Left hindlimb (tissue), 1 donor: ENCODE data around the gene ZNF574.

Source experiments
- DNase-seq: peaks from one replicate; pipeline ENCODE4 v3.0.0-alpha.2; 2018

Gene ZNF574

DNA sequence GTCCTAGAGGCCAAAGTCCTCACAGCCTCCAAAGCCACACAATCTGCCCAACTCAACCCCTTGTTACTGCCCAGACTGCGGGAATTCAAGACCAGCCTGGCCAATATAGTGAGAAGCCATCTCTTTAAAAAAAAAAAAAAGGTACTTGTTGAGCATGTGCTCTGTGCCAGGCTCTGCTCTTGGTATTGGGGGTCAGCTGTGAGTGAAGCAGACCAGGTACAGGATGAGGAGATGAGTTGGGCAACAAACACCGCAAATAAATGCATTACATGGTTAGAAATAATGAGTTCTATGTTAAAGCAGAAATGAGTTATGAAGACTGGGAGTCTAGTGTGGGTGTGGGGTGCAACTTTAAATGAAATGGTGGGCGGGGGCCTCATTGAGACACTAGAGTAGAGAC is 15.8 kb upstream of the ZNF574 start:
- DNase-seq, result no peak

DNA sequence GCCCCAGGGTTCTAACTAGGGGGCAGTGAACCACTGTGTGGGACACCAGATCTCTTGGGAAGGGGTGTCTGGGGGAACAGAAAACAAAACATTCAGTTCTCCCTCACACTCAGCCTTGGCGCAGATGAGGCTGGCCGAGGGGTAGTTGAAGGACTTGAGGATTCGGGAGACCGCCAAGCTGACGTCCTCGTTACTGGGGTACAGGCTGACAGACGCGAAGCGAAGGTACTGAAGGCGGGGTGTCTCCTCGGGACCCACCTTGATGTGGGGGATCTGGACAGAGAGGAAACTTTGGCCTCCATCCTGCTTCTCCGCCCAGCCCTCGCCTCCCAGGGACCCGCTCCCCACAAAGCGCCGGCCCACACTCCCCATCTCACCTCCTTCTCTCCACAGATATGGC is 13.6 kb upstream of the ZNF574 start:
- DNase-seq, result no peak

DNA sequence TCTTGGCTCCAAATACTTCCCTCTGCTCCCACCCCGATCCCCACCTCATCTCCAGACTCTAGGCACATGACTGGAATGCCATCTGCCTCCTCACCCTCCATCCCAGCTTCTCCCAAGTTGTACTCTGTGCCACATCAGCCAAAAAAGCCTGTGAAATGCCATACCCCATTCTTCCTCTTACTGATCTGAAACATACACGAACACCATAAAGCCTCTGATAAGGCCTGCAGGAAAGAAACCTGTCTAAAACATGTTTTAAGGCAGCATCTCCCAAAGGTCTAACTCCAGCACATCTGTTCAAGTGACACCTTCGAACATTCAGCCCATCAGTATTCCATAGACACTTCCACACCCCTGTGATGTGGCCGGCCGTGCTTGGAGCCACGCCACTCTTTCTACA is 11.5 kb upstream of the ZNF574 start:
- no peak for DNase-seq

DNA sequence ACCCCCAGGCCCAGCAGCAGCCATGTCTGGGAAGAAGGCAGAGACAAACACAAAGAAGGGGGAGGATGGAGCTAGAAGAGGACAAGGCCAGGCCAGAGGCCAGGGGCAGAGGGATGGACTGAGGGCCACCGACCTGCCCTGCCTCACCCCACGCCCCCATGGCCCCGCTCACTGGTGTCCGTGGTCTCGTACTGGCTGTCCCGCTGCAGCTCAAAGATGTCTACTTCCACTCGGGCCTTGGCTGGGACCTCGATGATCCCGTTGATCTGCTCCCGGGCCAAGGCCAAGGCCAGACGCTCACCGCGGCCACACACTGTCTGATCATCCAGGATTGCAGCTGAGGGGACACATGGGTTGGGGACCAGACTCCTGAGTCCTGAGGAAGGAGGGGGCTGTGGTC is 10.9 kb upstream of the ZNF574 start:
- no peak for DNase-seq

DNA sequence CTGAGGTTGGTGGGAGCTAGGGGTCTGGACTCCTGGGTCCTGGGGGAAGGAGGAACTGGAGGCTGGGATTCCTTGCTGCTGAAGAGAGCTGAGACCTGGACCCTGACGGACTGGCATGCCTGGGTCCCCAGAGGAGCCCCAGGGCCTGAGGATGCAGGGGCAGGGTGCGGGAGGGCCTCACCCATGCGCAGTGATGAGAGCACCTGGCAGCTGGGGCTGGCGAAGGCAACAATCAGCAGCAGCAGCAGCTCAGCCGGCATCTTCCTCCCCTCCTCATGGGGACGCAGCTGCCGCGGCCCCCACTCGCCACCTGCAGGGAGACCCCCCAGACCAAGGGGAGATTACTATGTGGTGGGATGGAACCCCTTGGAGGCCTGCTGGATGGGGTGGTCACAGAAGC is 10.5 kb upstream of the ZNF574 start:
- DNase-seq, result no peak

DNA sequence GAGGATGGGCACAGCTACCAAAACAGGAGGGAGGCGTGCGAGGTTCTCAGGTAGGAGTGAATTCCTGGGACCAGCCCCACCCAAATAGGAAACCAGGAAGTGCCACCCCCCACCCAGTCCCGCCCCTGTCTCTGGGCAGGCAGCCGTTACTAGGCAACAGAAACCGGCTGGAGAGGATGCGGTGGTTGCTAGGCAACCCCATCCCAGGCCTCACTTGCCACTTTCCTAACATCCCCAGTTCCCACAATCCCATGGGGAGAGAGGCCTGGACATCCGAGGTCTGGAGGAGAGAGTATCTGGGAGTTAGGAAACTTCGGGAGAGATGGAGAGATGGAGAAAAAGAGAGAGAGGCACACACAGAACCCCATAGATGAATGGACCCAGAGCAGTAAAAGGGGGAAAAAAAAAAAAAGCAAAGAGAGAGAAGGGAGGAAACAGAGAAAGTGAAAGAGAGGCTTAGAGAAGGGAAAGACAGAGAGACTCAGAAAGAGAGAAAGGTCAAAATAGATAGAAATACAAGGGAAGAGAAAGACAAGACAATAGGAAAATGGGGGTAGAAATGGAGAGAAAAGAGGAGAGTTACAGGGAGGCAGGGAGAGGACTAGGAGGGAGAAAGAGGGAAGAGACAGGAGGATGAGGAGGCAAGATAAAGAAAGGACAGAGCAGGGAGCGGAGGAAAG is 9.8 kb upstream of the ZNF574 start:
- no peak for DNase-seq

DNA sequence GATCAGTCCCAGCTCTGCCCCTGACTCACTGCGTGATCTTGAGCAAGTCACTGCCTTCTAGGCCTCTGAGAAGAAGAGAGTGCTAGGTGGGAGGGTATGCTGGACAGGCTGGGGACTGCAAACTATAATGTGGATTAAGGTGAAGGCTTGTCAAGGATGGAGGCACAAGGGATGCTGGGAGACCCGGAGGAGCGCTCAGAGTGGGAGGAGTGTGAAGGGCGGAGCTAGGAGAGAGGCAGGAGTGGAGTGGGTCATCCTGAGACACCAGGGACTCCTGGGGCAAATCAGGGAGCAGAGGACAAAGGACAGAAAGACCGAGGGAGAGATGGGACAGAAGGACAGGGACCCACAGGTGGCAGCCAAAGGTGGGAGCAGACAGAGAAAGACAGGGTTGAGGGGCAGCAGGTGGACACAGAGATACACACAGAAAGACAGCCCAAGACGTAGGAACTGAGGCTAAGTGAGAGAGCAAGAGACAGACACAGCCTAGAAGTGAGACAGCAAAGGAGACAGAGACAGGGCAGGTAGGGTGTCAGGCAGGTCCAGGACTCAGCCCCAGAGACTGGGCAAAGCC is 8.6 kb upstream of the ZNF574 start:
- no peak for DNase-seq

DNA sequence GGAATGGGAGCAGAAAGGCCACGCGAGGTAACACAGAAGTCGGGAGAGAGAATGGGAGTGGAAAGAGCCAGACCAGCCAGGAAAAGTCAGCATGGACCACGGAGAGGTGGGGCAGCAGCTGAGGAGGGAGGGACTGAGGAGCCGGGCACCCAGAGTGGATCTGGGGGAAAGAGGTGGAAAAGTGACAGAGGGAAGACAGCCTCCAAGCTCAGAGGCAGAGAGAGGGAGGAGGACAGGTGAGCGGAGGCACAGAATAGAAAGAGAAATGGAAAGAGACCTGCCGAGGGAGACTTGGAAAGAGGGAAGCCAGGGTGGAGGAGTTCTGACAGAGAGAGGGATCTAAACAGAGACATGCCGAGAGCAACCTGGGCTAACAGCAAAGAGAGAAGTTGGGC is 7.6 kb upstream of the ZNF574 start:
- no peak for DNase-seq

DNA sequence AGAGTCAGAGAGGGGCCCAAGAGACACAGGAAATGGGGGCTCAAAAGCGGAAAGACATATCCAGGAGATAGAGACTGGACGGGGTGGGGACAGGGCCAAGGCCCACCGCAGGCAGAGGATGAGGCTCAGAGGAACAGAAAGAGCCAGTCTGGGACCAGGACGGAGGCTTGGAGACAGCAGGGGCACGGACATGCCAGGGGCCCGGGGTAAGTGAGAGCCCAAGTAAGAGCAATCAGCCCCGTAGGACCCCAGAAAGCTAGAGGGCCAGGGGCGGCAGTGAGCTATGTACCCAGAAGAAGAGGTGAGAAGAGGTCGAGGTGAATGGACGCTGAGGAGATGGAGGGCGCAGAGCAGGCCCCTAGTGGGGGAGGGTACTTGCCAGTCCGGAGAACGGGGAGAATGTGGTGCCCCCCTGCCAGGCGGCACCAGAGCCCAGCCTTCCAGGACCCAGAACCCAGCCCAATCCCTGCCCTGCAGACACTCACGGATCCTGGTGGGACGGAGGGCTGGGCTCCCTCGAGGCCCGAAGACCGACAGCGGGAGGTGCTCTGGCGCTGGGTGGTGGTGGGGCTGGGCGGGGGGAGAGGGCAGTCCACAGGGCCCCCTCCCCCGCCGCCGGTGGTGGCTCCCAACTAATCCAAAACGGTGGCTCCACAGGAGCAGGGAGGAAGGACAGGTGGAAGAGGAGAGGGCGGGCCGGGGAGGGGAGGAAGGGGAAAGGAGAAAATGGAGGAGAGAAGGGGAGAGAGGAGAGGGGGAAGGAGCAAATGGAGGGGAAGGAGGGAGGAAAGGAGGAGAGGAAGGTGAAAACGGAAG is 7.0 kb upstream of the ZNF574 start:
- no peak for DNase-seq

DNA sequence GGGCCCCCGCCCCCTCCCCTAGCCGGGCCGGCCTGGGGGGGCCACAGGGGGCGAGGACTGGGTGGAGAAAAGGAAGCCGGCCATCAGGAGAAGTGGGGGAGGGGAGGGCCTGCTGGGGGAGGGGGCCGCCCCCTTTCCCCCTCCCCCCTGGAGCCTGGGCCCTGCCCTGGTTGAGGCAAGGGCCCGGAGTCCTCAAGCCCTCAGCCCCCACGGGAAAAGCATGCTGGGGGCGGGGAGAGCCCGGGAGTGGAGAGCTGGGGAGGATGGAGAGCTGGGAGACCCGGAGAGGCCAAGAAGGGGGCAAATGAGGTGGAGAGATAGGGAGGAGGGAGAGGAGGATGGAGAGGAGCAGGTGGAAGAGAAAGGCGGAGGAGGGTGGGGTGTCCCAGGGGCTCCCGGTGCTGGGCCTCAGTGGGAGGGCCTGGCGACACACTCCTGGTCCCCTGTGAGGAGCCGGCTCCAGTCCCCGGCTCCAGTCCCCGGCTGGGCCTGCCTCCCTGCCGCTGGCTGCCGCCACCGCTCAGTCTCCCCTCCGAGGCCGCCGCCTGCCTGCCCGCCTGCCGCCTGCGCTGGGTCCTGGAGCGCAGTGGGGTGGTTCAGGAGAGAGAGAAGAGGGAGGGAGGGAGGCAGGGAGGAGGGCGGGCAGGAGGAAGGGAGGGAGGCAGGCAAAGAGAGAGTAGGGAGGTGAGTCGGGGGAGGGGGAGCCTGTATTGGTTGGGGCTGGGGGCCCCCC is 6.2 kb upstream of the ZNF574 start, which contains the start of gene GRIK5:
Gene GRIK5, minus strand, starts transcription at position 588 of the 733 bp plus-strand sequence. CDS start 4,436 bp downstream, outside the sequence.
- no peak for DNase-seq

DNA sequence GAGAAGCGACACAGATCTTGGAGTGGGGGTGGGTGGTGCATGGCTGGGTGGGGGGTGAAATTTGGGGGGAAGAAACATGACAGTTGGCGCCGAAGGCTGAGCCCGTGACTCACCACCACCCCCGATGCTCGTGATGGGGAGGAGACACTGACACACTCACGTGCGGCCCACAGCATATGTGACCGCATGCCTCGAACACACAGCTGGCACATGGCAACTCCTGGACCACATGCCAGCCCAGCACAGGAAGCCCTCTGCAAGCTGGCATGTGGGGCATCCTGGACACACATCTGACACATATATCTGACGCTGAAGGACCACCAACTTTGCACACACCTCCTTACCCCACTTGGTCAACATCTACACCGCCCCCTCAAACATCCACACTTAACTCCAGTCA is 4.7 kb upstream of the ZNF574 start:
- DNase-seq, result no peak

DNA sequence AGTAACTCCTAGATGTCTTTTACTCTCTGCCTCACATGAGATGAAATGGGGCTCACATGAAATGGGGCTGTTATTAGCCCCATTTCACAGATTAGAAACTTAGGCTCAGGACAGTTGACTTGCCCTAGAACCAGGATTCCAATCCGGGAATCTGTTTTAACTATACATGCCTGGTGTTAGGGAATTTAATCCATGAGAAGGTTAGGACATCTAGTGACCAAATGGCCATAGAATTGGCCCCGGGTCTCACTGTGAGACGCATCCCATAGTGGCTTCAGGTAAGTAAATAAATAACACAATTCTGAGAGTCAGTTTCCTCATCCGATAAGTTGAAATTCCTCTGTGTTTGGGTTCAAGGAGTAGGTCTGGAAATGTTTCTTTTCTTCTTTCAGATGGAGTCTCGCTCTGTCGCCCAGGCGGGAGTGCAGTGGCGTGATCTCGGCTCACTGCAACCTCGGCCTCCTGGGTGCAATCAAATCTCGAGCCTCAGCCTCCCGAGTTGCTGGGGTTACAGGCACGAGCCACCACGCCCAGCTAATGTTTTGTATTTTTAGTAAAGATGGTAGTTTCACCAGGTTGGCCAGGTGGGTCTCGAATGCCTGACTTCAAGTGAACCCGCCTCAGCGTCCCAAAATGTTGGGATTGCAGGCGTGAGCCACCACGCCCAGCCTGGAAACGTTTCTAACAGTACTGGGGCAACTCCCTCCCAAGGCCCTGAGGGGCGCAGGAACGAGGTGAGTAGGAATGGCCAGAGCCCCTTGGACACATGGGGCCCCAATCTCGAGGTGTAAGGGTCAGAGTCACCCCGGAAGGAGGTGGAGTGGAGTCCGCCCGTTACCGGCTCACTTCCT is 1.2 kb upstream of the ZNF574 start:
- DNase-seq, result peak; percentile 49

DNA sequence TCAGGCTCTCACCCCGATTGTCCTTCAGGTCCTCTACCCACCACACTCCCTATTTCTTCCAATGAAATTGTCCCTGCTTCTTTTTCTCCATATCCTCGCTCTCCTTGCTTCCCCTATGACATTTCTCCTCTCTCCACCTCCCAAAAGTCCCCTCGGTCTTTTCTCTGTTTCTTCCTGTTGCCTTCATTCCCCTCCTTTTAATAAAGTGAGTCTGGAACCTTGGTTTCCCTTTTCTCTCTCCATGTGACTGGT is 676 bp upstream of the ZNF574 start:
- no peak for DNase-seq

DNA sequence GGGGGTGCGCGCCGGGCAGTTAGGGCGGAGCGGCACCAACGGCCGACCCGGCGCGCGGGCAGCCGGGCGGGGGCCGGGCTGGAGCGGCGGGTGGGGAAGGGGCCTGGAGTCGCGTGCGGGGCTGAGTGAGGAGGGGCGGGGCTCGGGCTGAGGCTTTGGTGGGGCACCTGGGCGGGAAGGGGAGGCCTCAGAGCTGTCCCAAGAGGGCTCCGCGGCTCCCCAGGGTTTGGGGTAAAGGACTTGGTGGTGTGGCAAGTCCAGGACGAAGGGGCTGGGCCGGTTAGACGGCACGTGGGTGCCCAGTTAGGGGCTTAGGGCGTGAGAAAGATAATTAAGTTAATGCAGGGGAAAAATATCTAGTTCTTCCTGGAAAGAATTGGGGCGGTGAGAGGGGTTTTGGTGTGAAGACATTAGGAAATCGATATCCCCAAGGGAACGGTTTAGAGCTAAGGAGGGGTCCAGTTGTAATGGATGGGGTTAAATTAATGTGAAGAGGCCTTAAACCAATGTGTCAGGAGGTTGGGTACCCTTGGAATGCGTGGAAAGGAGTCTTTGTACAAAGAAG is 496 bp downstream of the ZNF574 start:
- DNase-seq, result no peak

DNA sequence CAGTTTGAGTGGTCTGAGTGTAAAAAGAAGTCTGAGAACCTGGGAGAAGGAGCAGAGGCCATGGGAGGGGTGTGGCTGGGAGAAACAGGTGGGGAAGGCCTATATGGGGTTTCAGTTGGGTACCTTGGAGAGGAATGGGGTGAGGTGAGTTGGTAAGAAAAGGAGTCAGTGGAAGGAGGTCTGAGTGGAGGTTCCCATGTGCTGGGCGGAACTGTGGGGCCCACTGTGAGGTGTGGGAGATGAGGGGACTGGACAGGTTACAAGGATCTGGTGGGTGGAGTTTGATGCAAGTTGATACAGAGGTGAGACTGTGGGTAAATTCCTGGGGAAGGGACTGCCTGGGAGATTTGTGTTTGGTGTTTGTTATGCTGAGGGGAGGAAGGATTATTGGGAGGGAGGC is 2.1 kb downstream of the ZNF574 start:
- no peak for DNase-seq

DNA sequence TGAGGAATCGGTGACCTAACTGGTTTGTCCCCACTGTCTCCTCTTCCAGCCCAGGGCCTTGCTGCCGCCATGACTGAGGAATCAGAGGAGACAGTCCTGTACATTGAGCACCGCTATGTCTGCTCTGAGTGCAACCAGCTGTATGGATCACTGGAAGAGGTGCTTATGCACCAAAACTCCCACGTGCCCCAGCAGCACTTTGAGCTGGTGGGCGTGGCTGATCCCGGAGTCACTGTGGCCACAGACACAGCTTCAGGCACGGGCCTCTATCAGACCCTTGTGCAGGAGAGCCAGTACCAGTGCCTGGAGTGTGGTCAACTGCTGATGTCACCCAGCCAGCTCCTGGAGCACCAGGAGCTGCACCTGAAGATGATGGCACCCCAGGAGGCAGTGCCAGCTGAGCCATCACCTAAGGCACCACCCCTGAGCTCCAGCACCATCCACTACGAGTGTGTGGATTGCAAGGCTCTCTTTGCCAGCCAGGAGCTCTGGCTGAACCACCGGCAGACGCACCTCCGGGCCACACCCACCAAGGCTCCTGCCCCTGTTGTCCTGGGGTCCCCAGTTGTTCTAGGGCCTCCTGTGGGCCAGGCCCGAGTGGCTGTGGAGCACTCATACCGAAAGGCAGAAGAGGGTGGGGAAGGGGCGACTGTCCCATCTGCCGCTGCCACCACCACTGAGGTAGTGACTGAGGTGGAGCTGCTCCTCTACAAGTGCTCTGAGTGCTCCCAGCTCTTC is 2.7 kb downstream of the ZNF574 start:
- no peak for DNase-seq

DNA sequence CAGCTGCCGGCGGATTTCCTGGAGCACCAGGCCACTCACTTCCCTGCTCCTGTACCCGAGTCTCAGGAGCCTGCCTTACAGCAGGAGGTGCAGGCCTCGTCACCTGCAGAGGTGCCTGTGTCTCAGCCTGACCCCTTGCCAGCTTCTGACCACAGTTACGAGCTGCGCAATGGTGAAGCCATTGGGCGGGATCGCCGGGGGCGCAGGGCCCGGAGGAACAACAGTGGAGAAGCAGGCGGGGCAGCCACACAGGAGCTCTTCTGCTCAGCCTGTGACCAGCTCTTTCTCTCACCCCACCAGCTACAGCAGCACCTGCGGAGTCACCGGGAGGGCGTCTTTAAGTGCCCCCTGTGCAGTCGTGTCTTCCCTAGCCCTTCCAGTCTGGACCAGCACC is 3.3 kb downstream of the ZNF574 start:
- no peak for DNase-seq

DNA sequence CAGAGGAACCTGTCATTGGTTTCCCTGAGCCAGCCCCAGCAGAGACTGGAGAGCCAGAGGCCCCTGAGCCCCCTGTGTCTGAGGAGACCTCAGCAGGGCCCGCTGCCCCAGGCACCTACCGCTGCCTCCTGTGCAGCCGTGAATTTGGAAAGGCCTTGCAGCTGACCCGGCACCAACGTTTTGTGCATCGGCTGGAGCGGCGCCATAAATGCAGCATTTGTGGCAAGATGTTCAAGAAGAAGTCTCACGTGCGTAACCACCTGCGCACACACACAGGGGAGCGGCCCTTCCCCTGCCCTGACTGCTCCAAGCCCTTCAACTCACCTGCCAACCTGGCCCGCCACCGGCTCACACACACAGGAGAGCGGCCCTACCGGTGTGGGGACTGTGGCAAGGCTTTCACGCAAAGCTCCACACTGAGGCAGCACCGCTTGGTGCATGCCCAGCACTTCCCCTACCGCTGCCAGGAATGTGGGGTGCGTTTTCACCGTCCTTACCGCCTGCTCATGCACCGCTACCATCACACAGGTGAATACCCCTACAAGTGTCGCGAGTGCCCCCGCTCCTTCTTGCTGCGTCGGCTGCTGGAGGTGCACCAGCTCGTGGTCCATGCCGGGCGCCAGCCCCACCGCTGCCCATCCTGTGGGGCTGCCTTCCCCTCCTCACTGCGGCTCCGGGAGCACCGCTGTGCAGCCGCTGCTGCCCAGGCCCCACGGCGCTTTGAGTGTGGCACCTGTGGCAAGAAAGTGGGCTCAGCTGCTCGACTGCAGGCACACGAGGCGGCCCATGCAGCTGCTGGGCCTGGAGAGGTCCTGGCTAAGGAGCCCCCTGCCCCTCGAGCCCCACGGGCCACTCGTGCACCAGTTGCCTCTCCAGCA is 4.2 kb downstream of the ZNF574 start:
- DNase-seq, result no peak

DNA sequence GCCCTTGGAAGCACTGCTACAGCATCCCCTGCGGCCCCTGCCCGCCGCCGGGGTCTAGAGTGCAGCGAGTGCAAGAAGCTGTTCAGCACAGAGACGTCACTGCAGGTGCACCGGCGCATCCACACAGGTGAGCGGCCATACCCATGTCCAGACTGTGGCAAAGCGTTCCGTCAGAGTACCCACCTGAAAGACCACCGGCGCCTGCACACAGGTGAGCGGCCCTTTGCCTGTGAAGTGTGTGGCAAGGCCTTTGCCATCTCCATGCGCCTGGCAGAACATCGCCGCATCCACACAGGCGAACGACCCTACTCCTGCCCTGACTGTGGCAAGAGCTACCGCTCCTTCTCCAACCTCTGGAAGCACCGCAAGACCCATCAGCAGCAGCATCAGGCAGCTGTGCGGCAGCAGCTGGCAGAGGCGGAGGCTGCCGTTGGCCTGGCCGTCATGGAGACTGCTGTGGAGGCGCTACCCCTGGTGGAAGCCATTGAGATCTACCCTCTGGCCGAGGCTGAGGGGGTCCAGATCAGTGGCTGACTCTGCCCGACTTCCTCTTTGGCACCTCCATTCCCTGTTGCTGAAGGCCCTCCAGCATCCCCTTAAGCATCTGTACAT is 4.9 kb downstream of the ZNF574 start:
- no peak for DNase-seq

DNA sequence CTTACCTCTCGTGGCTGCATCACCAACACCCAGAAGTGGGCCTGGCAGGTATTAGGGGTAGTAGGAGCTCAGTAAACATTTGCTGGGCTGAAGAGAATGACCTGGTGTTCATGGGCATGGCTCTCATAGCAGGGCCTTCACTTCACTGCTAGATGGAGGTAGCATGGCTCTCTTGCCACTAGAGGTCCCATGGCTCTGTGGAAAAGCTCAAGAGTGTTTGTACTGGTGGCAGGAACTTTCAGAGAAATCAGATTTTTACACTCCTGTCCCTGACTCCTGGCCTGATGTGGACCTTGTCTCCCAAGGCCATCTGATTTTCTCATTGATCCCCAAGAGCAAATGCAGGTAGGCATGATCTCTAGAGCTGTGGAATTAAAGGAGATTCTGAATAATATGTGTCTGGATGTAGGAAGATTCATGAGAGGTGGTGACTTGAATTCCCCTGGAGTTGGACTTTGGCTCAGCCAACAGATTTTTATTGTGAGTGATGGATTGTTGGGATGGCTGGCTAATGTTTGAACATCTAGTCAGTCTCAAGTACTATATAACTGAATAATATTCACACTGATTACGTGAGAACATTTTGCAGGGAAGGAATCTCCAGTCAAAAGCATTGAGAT is 5.7 kb downstream of the ZNF574 start:
- DNase-seq, result no peak
